ENCODE data around the gene DYNC1H1.

GRCh38 chr14:102015045-102015685 is 50.8 kb downstream of the DYNC1H1 start:
- TF ChIP-seq CTCF (IDR thresholded peaks at IDR 0.05; ENCODE audit: insufficient read depth, low read depth, low read length), result no peak
- no peak for TF ChIP-seq EZH2 (IDR thresholded peaks at IDR 0.05; ENCODE audit: insufficient read depth, low read length)

Data from astrocyte (in vitro differentiated cells and primary cell).